GM12878 (cell line): ENCODE data around the gene PTPRD. TPM values are rescaled to one million over a fixed set of nuclear protein-coding genes. Genes with fewer than 3 reads are reported as not detected.

Experiments used
- ATAC-seq: fragments of 200-7000 bp; cut with Tn5 transposase; 3 replicates; pipeline ENCODE4 v1.9.1; 2020; ENCODE audit warnings: mild to moderate bottlenecking, moderate library complexity
- BruUV-seq: library from RNA; stranded (reverse); fragments of 400-500 nt; replicated peaks from 2 replicates; lab custom pipeline; 2021; lab: Mats Ljungman, UMichigan
- CTCF ChIA-PET: fragments of 300-600 bp; sonication (Branson Sonifier 250); formaldehyde crosslinking; extraction: SDS; loops from one replicate; lab custom pipeline; 2021; ENCODE audit warnings: inconsistent platforms; lab: Yijun Ruan, JAX
- POLR2A ChIA-PET: fragments of 350-600 bp; formaldehyde crosslinking; extraction: SDS; loops from one replicate; lab custom pipeline; 2021; ENCODE audit warnings: inconsistent platforms; lab: Charles Lee
- RAD21 ChIA-PET: fragments of 300-600 bp; sonication (Branson Sonifier 250); formaldehyde crosslinking; loops from one replicate; lab custom pipeline; 2023; ENCODE audit warnings: antibody characterized with exemption; ENCODE audit not compliant: unreplicated experiment; lab: Charles Lee
- SMC1A ChIA-PET: fragments of 300-600 bp; sonication (Branson Sonifier 250); formaldehyde crosslinking; loops from one replicate; lab custom pipeline; 2023; ENCODE audit not compliant: unreplicated experiment, uncharacterized antibody; lab: Charles Lee
- DNase-seq: peaks from one replicate; pipeline ENCODE4 v3.0.0-alpha.2; 2011; ENCODE audit warnings: low read depth, low spot score
- FAIRE-seq: peaks from 3 replicates; lab custom pipeline; 2011; peaks lifted over from hg19 to GRCh38; lab: Jason Lieb, UNC
- H2AFZ ChIP-seq: 2 replicates; pipeline ENCODE4 v1.6.0; 2011; ENCODE audit warnings: low read depth, low read length, control low read depth; ENCODE audit not compliant: control insufficient read depth
- H3K27ac ChIP-seq: 2 replicates; pipeline ENCODE4 v1.5.1; 2011; ENCODE audit warnings: control low read depth; ENCODE audit not compliant: control insufficient read depth, insufficient read depth
- H3K27me3 ChIP-seq, 2 experiments: replicated peaks in 1 of 2; 2 replicates each; pipeline versions ENCODE4 v1.6.0 to v1.6.1; 2011; ENCODE audit warnings: low read length in 1 of 2; ENCODE audit not compliant: control insufficient read depth in 2 of 2, insufficient read depth in 2 of 2
- H3K36me3 ChIP-seq, 2 experiments: 2 replicates each; pipeline ENCODE4 v1.5.1; 2011; ENCODE audit warnings: low read length in 1 of 2; ENCODE audit not compliant: control insufficient read depth in 2 of 2, insufficient read depth in 2 of 2
- H3K4me1 ChIP-seq: 2 replicates; pipeline ENCODE4 v1.6.1; 2011; ENCODE audit warnings: mild to moderate bottlenecking, low read length, moderate library complexity, mixed read lengths; ENCODE audit not compliant: control insufficient read depth, insufficient read depth
- H3K4me2 ChIP-seq: 2 replicates; pipeline ENCODE4 v1.6.0; 2011; ENCODE audit warnings: control low read depth; ENCODE audit not compliant: control insufficient read depth, insufficient read depth
- H3K4me3 ChIP-seq: fragments of 200-600 bp; sonication (generic); 2 replicates; pipeline ENCODE4 v1.5.1; 2016
- H3K79me2 ChIP-seq: 2 replicates; pipeline ENCODE4 v1.6.0; 2011; ENCODE audit warnings: low read length; ENCODE audit not compliant: control insufficient read depth, insufficient read depth
- H3K9ac ChIP-seq: 2 replicates; pipeline ENCODE4 v1.8.0; 2011; ENCODE audit warnings: low read length, control low read depth, mixed read lengths; ENCODE audit not compliant: control insufficient read depth, insufficient read depth
- H3K9me3 ChIP-seq: replicated peaks from 3 replicates; pipeline ENCODE4 v1.5.1; 2011; ENCODE audit warnings: mild to moderate bottlenecking, low read length; ENCODE audit not compliant: control insufficient read depth, insufficient read depth
- H4K20me1 ChIP-seq: 2 replicates; pipeline ENCODE4 v1.6.0; 2011; ENCODE audit not compliant: control insufficient read depth, insufficient read depth
- CBFB ChIP-seq: IDR thresholded peaks from 2 replicates; pipeline ENCODE4 v1.6.1; 2016; ENCODE audit warnings: antibody characterized with exemption, low read depth
- EP300 ChIP-seq, 2 experiments: fragments of 150-350 bp in 1 of 2; IDR thresholded peaks; 2 replicates each; pipeline ENCODE4 v1.6.1; 2011 to 2012; ENCODE audit warnings: low read depth in 2 of 2, low read length in 2 of 2, borderline replicate concordance in 1 of 2, improper control_type of control experiment in 1 of 2, inconsistent platforms in 1 of 2; ENCODE audit not compliant: control insufficient read depth in 1 of 2
- KAT2A ChIP-seq: conservative IDR thresholded peaks from 2 replicates; pipeline ENCODE4 v1.6.1; 2011; ENCODE audit warnings: low read depth, low read length; ENCODE audit not compliant: control insufficient read depth
- ZNF384 ChIP-seq: IDR thresholded peaks from 2 replicates; pipeline ENCODE4 v1.6.1; 2012; ENCODE audit warnings: low read depth, mild to moderate bottlenecking, low read length, improper control_type of control experiment, borderline replicate concordance
- whole genome bisulfite sequencing: methylation state at CpG from one replicate; pipeline ENCODE4 v1.1.6; 2016; ENCODE audit warnings: low lambda C conversion rate; ENCODE audit not compliant: insufficient replicate concordance, insufficient coverage; ENCODE audit errors: missing lambda C conversion rate; 5-methylcytosine and 5-hydroxymethylcytosine counted together
- in situ Hi-C: fragments of 300-500 bp; cut with MboI; formaldehyde crosslinking; loops from 9 replicates; pipeline ENCODE4 v1.14.3; 2018; ENCODE audit warnings: mixed read lengths
- intact Hi-C: fragments of 100-400 bp; cut with micrococcal nuclease; formaldehyde crosslinking; loops from one replicate; pipeline ENCODE4 v1.14.2; 2022; ENCODE audit not compliant: unreplicated experiment
- polyA plus RNA-seq, 11 experiments: library from polyadenylated mRNA; depleted of rRNA in 4 of 11; unstranded in 6 of 11; stranded (reverse) in 5 of 11; fragments of >200 nt; fragmentation: Nextera tagmentation in 4 of 11; fragmentation: Illumina TruSeq in 1 of 11; extraction: Ambion mirVana in 4 of 11; extraction: Trizol in 1 of 11; gene quantifications; 1 replicate in 1 of 11; 2 replicates in 10 of 11; pipeline versions ENCODE4 v1.2.1 to v1.2.3, GENCODE V29; 2011 to 2016; ENCODE audit warnings: inconsistent platforms in 2 of 11, missing spikeins in 2 of 11, low read depth in 1 of 11
- total RNA-seq, 4 experiments: library from RNA; depleted of rRNA in 3 of 4; stranded (reverse); fragments of >200 nt in 3 of 4; fragmentation: Illumina TruSeq in 1 of 4; extraction: Trizol in 1 of 4; gene quantifications; 2 replicates each; pipeline versions ENCODE4 v1.2.1 to v1.2.3, GENCODE V29; 2013 to 2021
- TF ChIP-seq, protein P1 (sequence below): fragments of 450-650 bp; IDR thresholded peaks from 2 replicates; pipeline ENCODE4 v1.6.1; 2016; ENCODE audit warnings: mild to moderate bottlenecking

Gene PTPRD
- total and polyA plus RNA-seq, 10 of the 15 experiments (the other 5 are each of a cell fraction or from before 2014, with no cell fraction given), result under 0.01 to 0.05 (median 0.01) TPM; not detected in 7

DNA sequence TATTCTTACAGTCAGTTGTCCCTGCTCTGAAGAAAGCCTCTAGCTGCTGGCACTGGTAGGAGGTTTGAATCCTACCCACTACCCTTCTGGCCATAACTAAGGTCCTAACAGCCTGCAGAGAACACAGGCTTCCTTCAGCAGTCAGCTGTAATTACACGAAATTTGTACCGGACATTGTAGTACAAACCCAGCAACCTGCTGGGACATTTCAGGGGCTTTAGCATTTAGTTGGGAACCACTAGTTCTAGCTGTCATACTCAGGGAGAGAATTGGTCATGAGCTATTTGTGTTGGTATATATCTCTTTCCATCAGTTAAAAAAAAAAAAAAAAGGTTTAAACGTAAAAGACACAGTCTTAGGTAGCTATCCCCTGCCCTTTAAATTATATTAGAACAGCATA, 1743.0 kb downstream of the PTPRD start:
- no peak overlapping the region for H3K4me2 ChIP-seq
- no peak for ATAC-seq
- no peaks in the 10 kb centered on the region for H3K79me2 ChIP-seq
- ChIA-PET RAD21 (no interaction called here), POLR2A (interaction anchor here (0.6 kb wide), 1 partner anchor 11 kb away, joined by 3 read pairs; no protein-coding TSS in a partner anchor), CTCF (interaction anchor here (0.6 to 1.4 kb wide), 2 partner anchors 26 to 1130 kb away, joined by 4 read pairs; no protein-coding TSS in a partner anchor), SMC1A (no interaction called here)
- no peaks in the 10 kb centered on the region for H3K4me1 ChIP-seq
- DNase-seq, result no peak
- H3K9ac ChIP-seq, result no peak overlapping the region
- TF ChIP-seq KAT2A, result no peak
- TF ChIP-seq, protein P1, sequence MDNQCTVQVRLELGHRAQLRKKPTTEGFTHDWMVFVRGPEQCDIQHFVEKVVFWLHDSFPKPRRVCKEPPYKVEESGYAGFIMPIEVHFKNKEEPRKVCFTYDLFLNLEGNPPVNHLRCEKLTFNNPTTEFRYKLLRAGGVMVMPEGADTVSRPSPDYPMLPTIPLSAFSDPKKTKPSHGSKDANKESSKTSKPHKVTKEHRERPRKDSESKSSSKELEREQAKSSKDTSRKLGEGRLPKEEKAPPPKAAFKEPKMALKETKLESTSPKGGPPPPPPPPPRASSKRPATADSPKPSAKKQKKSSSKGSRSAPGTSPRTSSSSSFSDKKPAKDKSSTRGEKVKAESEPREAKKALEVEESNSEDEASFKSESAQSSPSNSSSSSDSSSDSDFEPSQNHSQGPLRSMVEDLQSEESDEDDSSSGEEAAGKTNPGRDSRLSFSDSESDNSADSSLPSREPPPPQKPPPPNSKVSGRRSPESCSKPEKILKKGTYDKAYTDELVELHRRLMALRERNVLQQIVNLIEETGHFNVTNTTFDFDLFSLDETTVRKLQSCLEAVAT, result no peak
- TF ChIP-seq EP300 (IDR thresholded peaks at IDR 0.05; ENCODE audit: borderline replicate concordance in 1 of 2, control insufficient read depth in 1 of 2, low read depth in 2 of 2, low read length in 2 of 2), result no peak
- no peak for TF ChIP-seq CBFB
- no peak for TF ChIP-seq ZNF384
- no peaks in the 10 kb centered on the region for H3K9me3 ChIP-seq
- no peak overlapping the region for H3K4me3 ChIP-seq
- no peak for FAIRE-seq
- in situ Hi-C loops (loop anchor here (25.0 kb wide), 1 partner anchor 1683 kb away; no protein-coding TSS in a partner anchor), intact Hi-C loops (no loop called here)
- H4K20me1 ChIP-seq, result no peaks in the 10 kb centered on the region
- no peak overlapping the region for H2AFZ ChIP-seq
- no peaks in the 10 kb centered on the region; a peak in 1 of 4 replicates for H3K27me3 ChIP-seq
- H3K36me3 ChIP-seq, result no peaks in the 10 kb centered on the region
- WGBS, result 11% methylated on average over 3 of the region's 3 CpGs
- no TSS peak for BruUV-seq
- no peak overlapping the region for H3K27ac ChIP-seq
